HL-60 (cell line): ENCODE measurements around the gene SMCO1.
A peak's percentile ranks its signal among the peaks of the same experiment; 100 is the strongest.

Source experiments
- DNase-seq, 2 experiments: peaks; one replicate each; pipeline ENCODE4 v3.0.0-alpha.2; 2010 to 2020; ENCODE audit warnings: low read depth in 1 of 2, low spot score in 1 of 2
- H3K27ac ChIP-seq: fragments of 250-450 bp; sonication (Bioruptor Pico); replicated peaks from 2 replicates; pipeline ENCODE4 v1.5.1; 2020; ENCODE audit warnings: mild to moderate bottlenecking, moderate library complexity
- H3K27me3 ChIP-seq: fragments of 250-450 bp; sonication (Bioruptor Pico); 2 replicates; pipeline ENCODE4 v1.5.1; 2021; ENCODE audit warnings: mild to moderate bottlenecking, moderate library complexity; ENCODE audit not compliant: insufficient read depth, poor library complexity, severe bottlenecking
- H3K4me3 ChIP-seq: replicated peaks from 2 replicates; pipeline ENCODE4 v1.5.1; 2011; ENCODE audit warnings: mild to moderate bottlenecking, control low read depth, low read length; ENCODE audit not compliant: insufficient read depth
- GABPA ChIP-seq: IDR thresholded peaks from 2 replicates; pipeline ENCODE4 v1.6.1; 2012; ENCODE audit warnings: low read depth
- POLR2AphosphoS5 ChIP-seq: IDR thresholded peaks from 2 replicates; pipeline ENCODE4 v1.6.1; 2012; ENCODE audit warnings: low read depth
- SPI1 ChIP-seq: IDR thresholded peaks from 2 replicates; pipeline ENCODE4 v1.6.1; 2012; ENCODE audit warnings: low read depth, mild to moderate bottlenecking, borderline replicate concordance
- TF ChIP-seq, protein P1 (sequence below): IDR thresholded peaks from 2 replicates; pipeline ENCODE4 v1.6.1; 2012; ENCODE audit warnings: low read depth; ENCODE audit not compliant: insufficient replicate concordance
- TF ChIP-seq, protein P2 (sequence below): IDR thresholded peaks from one replicate; pipeline ENCODE4 v1.5.1; 2011; ENCODE audit warnings: low read length, control low read depth, inconsistent platforms; ENCODE audit not compliant: insufficient read depth

SMCO1 gene

DNA sequence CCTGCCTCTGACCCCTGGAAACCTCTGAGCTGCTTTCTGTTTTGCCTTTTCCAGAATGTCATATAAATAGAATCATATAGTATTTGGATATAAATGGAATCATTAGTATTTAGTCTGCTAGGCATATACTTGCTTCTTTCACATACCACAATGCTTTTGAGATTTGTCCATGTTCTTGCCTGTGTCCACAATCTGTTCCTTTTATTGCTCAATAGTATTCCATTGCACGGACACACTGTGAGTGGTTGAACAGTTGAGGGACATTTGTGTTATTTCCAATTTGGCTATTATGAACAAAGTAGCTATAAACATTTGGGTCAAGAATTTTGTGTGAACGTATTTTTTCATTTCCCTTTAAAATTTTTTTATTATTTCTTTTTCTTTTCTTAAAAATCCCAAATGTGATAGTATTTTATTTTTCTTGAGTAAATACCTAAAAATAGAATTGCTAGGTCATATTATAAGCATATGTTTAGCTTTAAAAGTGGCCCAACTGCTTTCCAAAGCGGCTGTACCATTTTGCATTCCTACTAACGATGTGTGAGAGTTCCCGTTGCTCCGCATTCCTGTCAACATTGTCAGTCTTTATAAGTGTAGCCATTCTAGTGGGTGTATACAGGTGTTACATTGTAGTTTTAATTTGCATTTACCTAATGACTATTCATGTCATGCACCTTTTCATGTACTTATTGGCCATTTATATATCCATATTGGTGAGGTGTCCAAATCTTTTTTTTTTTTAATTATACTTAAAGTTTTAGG, 26.7 kb upstream of the SMCO1 start:
- DNase-seq = no peak
- Histone ChIP-seq H3K4me3 (no peak overlapping the region), H3K27me3 (no peaks in the 10 kb centered on the region), H3K27ac (no peak overlapping the region)
- TF ChIP-seq POLR2AphosphoS5 = no peak
- no peak for TF ChIP-seq GABPA
- no peak for TF ChIP-seq SPI1
- TF ChIP-seq, protein P1, sequence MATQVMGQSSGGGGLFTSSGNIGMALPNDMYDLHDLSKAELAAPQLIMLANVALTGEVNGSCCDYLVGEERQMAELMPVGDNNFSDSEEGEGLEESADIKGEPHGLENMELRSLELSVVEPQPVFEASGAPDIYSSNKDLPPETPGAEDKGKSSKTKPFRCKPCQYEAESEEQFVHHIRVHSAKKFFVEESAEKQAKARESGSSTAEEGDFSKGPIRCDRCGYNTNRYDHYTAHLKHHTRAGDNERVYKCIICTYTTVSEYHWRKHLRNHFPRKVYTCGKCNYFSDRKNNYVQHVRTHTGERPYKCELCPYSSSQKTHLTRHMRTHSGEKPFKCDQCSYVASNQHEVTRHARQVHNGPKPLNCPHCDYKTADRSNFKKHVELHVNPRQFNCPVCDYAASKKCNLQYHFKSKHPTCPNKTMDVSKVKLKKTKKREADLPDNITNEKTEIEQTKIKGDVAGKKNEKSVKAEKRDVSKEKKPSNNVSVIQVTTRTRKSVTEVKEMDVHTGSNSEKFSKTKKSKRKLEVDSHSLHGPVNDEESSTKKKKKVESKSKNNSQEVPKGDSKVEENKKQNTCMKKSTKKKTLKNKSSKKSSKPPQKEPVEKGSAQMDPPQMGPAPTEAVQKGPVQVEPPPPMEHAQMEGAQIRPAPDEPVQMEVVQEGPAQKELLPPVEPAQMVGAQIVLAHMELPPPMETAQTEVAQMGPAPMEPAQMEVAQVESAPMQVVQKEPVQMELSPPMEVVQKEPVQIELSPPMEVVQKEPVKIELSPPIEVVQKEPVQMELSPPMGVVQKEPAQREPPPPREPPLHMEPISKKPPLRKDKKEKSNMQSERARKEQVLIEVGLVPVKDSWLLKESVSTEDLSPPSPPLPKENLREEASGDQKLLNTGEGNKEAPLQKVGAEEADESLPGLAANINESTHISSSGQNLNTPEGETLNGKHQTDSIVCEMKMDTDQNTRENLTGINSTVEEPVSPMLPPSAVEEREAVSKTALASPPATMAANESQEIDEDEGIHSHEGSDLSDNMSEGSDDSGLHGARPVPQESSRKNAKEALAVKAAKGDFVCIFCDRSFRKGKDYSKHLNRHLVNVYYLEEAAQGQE = no peak
- TF ChIP-seq, protein P2, sequence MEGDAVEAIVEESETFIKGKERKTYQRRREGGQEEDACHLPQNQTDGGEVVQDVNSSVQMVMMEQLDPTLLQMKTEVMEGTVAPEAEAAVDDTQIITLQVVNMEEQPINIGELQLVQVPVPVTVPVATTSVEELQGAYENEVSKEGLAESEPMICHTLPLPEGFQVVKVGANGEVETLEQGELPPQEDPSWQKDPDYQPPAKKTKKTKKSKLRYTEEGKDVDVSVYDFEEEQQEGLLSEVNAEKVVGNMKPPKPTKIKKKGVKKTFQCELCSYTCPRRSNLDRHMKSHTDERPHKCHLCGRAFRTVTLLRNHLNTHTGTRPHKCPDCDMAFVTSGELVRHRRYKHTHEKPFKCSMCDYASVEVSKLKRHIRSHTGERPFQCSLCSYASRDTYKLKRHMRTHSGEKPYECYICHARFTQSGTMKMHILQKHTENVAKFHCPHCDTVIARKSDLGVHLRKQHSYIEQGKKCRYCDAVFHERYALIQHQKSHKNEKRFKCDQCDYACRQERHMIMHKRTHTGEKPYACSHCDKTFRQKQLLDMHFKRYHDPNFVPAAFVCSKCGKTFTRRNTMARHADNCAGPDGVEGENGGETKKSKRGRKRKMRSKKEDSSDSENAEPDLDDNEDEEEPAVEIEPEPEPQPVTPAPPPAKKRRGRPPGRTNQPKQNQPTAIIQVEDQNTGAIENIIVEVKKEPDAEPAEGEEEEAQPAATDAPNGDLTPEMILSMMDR = no peak

DNA sequence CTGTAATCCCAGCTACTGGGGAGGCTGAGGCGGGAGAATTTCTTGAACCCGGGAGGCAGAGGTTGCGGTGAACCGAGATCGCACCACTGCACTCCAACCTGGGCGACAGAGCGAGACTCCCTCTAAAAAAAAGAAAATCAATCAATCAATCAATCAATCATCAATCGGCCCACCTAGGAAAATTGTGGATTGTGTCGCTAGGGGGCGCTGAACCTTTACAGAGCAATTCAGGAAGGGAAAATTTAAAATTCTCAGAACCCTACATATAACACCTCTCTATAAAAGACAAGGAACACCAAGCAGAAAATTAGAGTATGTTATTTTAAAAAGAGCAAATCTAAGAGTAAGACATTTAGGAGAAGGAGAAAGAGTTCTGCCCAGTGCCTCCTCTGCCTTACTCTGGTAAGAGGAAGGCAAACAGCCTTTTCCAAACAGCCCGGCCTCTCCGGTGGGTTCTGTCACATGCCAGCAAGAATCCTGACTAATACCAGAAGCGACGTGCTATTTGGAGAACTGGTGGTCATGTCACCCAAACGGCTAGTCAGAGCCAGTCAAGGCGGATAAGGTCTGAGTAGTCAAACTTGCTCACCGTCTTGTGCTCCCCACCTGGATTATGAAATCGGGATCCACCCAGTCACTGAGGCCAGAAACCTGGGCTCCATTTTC, 22.3 kb upstream of the SMCO1 start:
- no peaks in the 10 kb centered on the region for H3K27me3 ChIP-seq
- H3K4me3 ChIP-seq = no peak overlapping the region
- H3K27ac ChIP-seq = no peak overlapping the region
- no peak for TF ChIP-seq GABPA
- TF ChIP-seq, protein P1 = no peak
- TF ChIP-seq, protein P2 = peak; percentile 34
- no peak for TF ChIP-seq SPI1
- TF ChIP-seq POLR2AphosphoS5 = no peak
- DNase-seq = peak in 1 of 2 experiments; percentile 14

DNA sequence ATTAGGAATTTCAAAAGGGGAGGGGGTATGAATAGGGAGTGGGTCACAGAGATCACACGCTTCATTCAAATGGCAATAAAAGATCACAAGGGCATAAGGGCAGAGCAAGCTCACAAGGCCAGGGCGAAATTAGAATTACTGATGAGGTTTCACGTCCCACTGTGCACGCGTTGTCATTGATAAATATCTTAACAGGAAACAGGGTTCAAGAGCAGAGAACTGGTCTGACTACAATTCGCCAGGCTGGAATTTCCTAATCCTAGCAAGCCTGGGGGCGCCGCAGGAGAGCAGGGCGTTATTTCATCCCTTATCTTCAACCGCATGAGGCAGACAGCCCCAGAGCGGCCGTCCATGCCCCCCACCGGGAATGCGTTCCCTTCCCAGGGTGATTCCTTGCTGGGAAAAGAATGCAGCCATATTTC, 18.1 kb upstream of the SMCO1 start:
- Histone ChIP-seq H3K27me3 (no peaks in the 10 kb centered on the region), H3K4me3 (no peak overlapping the region), H3K27ac (no peak overlapping the region)
- no peak for DNase-seq
- no peak for TF ChIP-seq POLR2AphosphoS5
- TF ChIP-seq, protein P1 = no peak
- no peak for TF ChIP-seq GABPA
- TF ChIP-seq, protein P2 = no peak
- TF ChIP-seq SPI1 = no peak
